Measurements from ENCODE around the gene TTF2. TPM values are rescaled to one million over a fixed set of nuclear protein-coding genes. Genes with fewer than 3 reads are reported as not detected.

TTF2 gene
- polyA plus RNA-seq, 1 donor (not counting 4 experiments of a cell fraction or from before 2014, with no cell fraction given), result 23.0 TPM

GRCh38 chr1:117096951-117097408, 36.9 kb downstream of the TTF2 start:
- Histone ChIP-seq H3K36me3 (ENCODE audit: control insufficient read depth in 2 of 2, extremely low read depth in 1 of 2, insufficient read depth in 2 of 2, low read length in 2 of 2) (peaks cover 3 to 28% of the 10 kb centered on the region in 2 experiments), H3K79me2 (ENCODE audit: control insufficient read depth, insufficient read depth, low read length) (no peaks in the 10 kb centered on the region), H3K4me3 (ENCODE audit: control insufficient read depth in 2 of 3, extremely low read depth in 1 of 3, insufficient read depth in 2 of 3, low read depth in 1 of 3, low read length in 3 of 3) (no peak overlapping the region), H4K20me1 (ENCODE audit: control insufficient read depth, extremely low read depth, insufficient read depth, low read length) (no peaks in the 10 kb centered on the region), H2AFZ (ENCODE audit: control insufficient read depth, low read length) (no peak overlapping the region), H3K9me1 (ENCODE audit: control insufficient read depth, extremely low read depth, insufficient read depth, low read length) (no peaks in the 10 kb centered on the region), H3K27ac (ENCODE audit: control insufficient read depth, insufficient read depth, low read length) (no peak overlapping the region), H3K4me1 (ENCODE audit: control insufficient read depth, extremely low read depth, insufficient read depth, low read length) (peaks cover 23% of the 10 kb centered on the region), H3K9me3 (ENCODE audit: control insufficient read depth, low read depth, low read length) (no peaks in the 10 kb centered on the region), H3K9ac (ENCODE audit: control insufficient read depth, extremely low read depth, insufficient read depth, low read length) (no peak overlapping the region), H3K4me2 (ENCODE audit: control insufficient read depth, extremely low read depth, insufficient read depth, low read depth, low read length) (no peak overlapping the region), H3K27me3 (ENCODE audit: control insufficient read depth, extremely low read depth, insufficient read depth, low read length) (no peaks in the 10 kb centered on the region)
- dilution Hi-C loops (cut with MboI; ENCODE audit: extremely low pct_ligation_motif_present, low sequenced_read_pairs), result no loop called here
- DNase-seq (ENCODE audit: low read depth, low spot score), result no peak
- no peak for TF ChIP-seq EZH2 (IDR thresholded peaks at IDR 0.05; ENCODE audit: low read length)
- no peak for TF ChIP-seq CTCF (optimal IDR thresholded peaks at IDR 0.05 in 1 of 3, IDR thresholded peaks at IDR 0.05 in 1 of 3, conservative IDR thresholded peaks at IDR 0.05 in 1 of 3; ENCODE audit: extremely low read depth in 1 of 3, insufficient read depth in 2 of 3, low read length in 3 of 3)
- no peak for FAIRE-seq

- Histone ChIP-seq H3K4me2 (ENCODE audit: control insufficient read depth, extremely low read depth, insufficient read depth, low read depth, low read length) (no peak overlapping the region), H3K27me3 (ENCODE audit: control insufficient read depth, extremely low read depth, insufficient read depth, low read length) (no peaks in the 10 kb centered on the region), H3K4me1 (ENCODE audit: control insufficient read depth, extremely low read depth, insufficient read depth, low read length) (peaks cover 19% of the 10 kb centered on the region), H3K9ac (ENCODE audit: control insufficient read depth, extremely low read depth, insufficient read depth, low read length) (no peak overlapping the region), H3K36me3 (ENCODE audit: control insufficient read depth in 2 of 2, extremely low read depth in 1 of 2, insufficient read depth in 2 of 2, low read length in 2 of 2) (peaks cover 3 to 30% of the 10 kb centered on the region in 2 experiments), H4K20me1 (ENCODE audit: control insufficient read depth, extremely low read depth, insufficient read depth, low read length) (no peaks in the 10 kb centered on the region), H3K9me1 (ENCODE audit: control insufficient read depth, extremely low read depth, insufficient read depth, low read length) (no peaks in the 10 kb centered on the region), H2AFZ (ENCODE audit: control insufficient read depth, low read length) (no peak overlapping the region), H3K27ac (ENCODE audit: control insufficient read depth, insufficient read depth, low read length) (no peak overlapping the region), H3K4me3 (ENCODE audit: control insufficient read depth in 2 of 3, extremely low read depth in 1 of 3, insufficient read depth in 2 of 3, low read depth in 1 of 3, low read length in 3 of 3) (no peak overlapping the region), H3K9me3 (ENCODE audit: control insufficient read depth, low read depth, low read length) (no peaks in the 10 kb centered on the region), H3K79me2 (ENCODE audit: control insufficient read depth, insufficient read depth, low read length) (no peaks in the 10 kb centered on the region)
- FAIRE-seq (no peak), DNase-seq (ENCODE audit: low read depth, low spot score) (no peak)
- no peak for TF ChIP-seq EZH2 (IDR thresholded peaks at IDR 0.05; ENCODE audit: low read length)
- TF ChIP-seq CTCF (optimal IDR thresholded peaks at IDR 0.05 in 1 of 3, IDR thresholded peaks at IDR 0.05 in 1 of 3, conservative IDR thresholded peaks at IDR 0.05 in 1 of 3; ENCODE audit: extremely low read depth in 1 of 3, insufficient read depth in 2 of 3, low read length in 3 of 3), result no peak
- dilution Hi-C loops (cut with MboI; ENCODE audit: extremely low pct_ligation_motif_present, low sequenced_read_pairs), result no loop called here
Measured at GRCh38 chr1:117097443-117097842, 37.3 kb downstream of the TTF2 start.

Data from keratinocyte (primary cell).